D721Med (cell line): Measurements from ENCODE around the gene VSIG8.

ENCODE experiments used
- DNase-seq: peaks from one replicate; pipeline ENCODE4 v3.0.0; 2011; ENCODE audit warnings: low spot score; ENCODE audit not compliant: insufficient read length
- FAIRE-seq: peaks from 2 replicates; lab custom pipeline; 2011; peaks lifted over from hg19 to GRCh38; lab: Jason Lieb, UNC
- TF ChIP-seq, protein P1 (sequence below): IDR thresholded peaks from 2 replicates; pipeline ENCODE4 v1.5.1; 2012; ENCODE audit warnings: mild to moderate bottlenecking, control low read depth; ENCODE audit not compliant: insufficient read depth; ENCODE audit errors: missing control alignments

The VSIG8 gene

DNA sequence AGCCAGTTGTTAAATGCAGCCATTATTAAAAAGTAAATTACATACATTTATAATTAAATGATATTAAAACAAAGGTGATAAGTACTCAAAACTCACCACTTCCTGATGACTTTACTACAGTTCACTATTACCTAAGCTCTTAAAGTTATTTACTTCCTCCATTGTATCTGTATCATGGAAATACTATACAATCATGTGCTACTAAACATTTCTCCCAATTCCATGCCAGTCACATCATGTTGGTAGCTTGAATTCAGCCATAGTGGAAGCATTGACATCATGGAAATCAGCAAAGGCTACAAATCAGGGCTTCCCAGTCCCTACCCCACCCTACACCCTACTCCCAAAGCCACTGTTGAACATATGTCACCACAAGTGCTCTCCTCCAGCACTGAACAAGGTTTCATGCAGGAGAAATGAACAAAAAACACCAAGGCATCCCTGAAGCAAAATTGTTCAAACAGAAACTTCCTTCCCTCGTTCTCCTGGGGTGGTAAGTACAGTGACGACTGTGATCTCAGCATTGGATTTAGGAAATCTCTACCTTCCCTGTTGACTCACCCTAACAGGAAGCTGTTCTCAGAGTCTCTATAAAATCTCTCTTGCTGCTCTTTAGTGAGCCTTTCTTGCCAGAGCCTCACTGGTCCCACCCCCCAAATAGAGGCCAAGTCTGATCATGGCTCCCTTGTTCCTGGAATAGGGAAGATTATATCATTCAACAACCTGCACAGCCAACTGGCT lies 12.7 kb downstream of the VSIG8 start:
- TF ChIP-seq, protein P1, sequence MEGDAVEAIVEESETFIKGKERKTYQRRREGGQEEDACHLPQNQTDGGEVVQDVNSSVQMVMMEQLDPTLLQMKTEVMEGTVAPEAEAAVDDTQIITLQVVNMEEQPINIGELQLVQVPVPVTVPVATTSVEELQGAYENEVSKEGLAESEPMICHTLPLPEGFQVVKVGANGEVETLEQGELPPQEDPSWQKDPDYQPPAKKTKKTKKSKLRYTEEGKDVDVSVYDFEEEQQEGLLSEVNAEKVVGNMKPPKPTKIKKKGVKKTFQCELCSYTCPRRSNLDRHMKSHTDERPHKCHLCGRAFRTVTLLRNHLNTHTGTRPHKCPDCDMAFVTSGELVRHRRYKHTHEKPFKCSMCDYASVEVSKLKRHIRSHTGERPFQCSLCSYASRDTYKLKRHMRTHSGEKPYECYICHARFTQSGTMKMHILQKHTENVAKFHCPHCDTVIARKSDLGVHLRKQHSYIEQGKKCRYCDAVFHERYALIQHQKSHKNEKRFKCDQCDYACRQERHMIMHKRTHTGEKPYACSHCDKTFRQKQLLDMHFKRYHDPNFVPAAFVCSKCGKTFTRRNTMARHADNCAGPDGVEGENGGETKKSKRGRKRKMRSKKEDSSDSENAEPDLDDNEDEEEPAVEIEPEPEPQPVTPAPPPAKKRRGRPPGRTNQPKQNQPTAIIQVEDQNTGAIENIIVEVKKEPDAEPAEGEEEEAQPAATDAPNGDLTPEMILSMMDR = no peak
- DNase-seq (no peak), FAIRE-seq (no peak)

- DNase-seq (no peak), FAIRE-seq (no peak)
- TF ChIP-seq, protein P1 = no peak
Observed at GRCh38 chr1:159848326-159848725, 14.1 kb downstream of the VSIG8 start.

GRCh38 chr1:159847231-159847630 lies 15.2 kb downstream of the VSIG8 start:
- no peak for DNase-seq

GRCh38 chr1:159845751-159846629 lies 16.5 kb downstream of the VSIG8 start:
- DNase-seq = no peak
- TF ChIP-seq, protein P1 = no peak
- no peak for FAIRE-seq

More at GRCh38 chr1:159847231-159847630, 15.2 kb downstream of the VSIG8 start:
- TF ChIP-seq, protein P1 = no peak
- no peak for FAIRE-seq

DNA sequence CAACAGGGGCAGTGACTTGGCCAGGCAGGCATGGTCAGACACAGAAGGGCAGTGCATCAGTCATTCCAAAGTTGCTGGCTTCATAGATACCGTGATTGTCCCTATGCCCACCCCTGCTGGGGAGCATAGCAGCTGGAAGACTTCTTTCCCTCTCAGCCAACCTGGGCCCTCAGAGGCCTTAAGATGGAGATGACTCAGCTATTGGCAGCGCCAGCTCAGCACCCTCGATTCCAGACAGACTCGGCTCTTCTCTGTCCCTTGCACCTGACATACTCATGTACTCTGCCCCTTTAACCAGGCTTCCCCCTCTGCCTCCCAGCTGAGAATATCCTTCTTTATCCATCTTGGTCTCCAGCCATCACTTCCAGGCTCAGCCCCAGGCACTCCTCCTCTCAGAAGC lies 19.0 kb downstream of the VSIG8 start:
- FAIRE-seq = no peak
- no peak for DNase-seq
- TF ChIP-seq, protein P1 = no peak

DNA sequence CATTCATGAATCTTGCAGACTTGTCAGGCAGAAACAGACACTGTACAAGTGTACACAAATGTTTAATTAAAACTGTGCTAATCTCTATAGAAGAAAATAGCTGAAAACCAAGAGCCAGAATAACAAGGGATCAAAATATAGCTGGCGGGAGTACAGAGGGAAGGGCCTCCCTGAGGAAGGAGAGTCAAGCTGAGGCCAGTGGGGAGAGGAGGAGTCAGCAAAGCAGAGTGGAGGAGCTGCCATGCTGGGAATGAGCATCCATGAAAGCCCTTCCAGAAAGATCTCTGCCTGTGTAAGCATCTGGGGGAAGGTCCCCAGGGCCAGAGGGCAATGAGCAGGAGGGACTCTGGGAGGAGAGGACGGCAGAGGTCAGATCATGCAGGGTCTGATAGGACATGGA lies 20.7 kb downstream of the VSIG8 start:
- no peak for FAIRE-seq
- TF ChIP-seq, protein P1 = no peak

More for the DNA sequence above, 20.7 kb downstream of the VSIG8 start:
- DNase-seq = no peak
